B cell (primary cell): ENCODE data around the gene IQSEC3. TPM values are rescaled to one million over a fixed set of nuclear protein-coding genes. Genes with fewer than 3 reads are reported as not detected.

Experiments
- ATAC-seq: fragments of 200-7000 bp; cut with Tn5 transposase; one replicate; pipeline ENCODE4 v1.10.0; 2021; ENCODE audit warnings: low read depth, mild to moderate bottlenecking, moderate number of reproducible peaks, moderate library complexity
- CTCF ChIA-PET: fragments of 350-600 bp; sonication (Branson Sonifier 250); formaldehyde crosslinking; loops from one replicate; lab custom pipeline; 2021; ENCODE audit warnings: antibody characterized with exemption, inconsistent platforms; lab: Charles Lee
- POLR2A ChIA-PET: fragments of 350-600 bp; sonication (Branson Sonifier 250); formaldehyde crosslinking; loops from one replicate; lab custom pipeline; 2021; ENCODE audit warnings: antibody characterized with exemption; lab: Charles Lee
- DNase-seq: peaks from one replicate; pipeline ENCODE4 v3.0.0; 2013
- H2AFZ ChIP-seq: 2 replicates; pipeline ENCODE4 v1.6.1; 2012; ENCODE audit warnings: mild to moderate bottlenecking, low read depth, low read length; ENCODE audit not compliant: insufficient read depth, poor library complexity, severe bottlenecking
- H3K27ac ChIP-seq, 2 donors: 1 replicate in 1 of 2; 2 replicates in 1 of 2; pipeline ENCODE4 v1.5.1; 2012 to 2013; ENCODE audit warnings: low read length in 2 of 2, mild to moderate bottlenecking in 2 of 2, moderate library complexity in 1 of 2
- H3K27me3 ChIP-seq, 4 experiments: fragments of 200-600 bp in 1 of 4; sonication (generic) in 1 of 4; replicated peaks in 1 of 4; 1 replicate in 2 of 4; 2 replicates in 2 of 4; pipeline versions ENCODE4 v1.6.1 to v1.7.0; 2013 to 2016; ENCODE audit warnings: low read length in 3 of 4, mild to moderate bottlenecking in 2 of 4, mixed read lengths in 1 of 4, moderate library complexity in 1 of 4; ENCODE audit not compliant: insufficient read depth in 4 of 4, control insufficient read depth in 3 of 4; ENCODE audit errors: control extremely low read depth in 1 of 4
- H3K36me3 ChIP-seq, 2 experiments: replicated peaks in 1 of 2; 1 replicate in 1 of 2; 2 replicates in 1 of 2; pipeline versions ENCODE4 v1.6.1 to v1.7.1; 2013; ENCODE audit warnings: low read length in 1 of 2; ENCODE audit not compliant: insufficient read depth in 2 of 2, control insufficient read depth in 1 of 2; ENCODE audit errors: control extremely low read depth in 1 of 2, extremely low read depth in 1 of 2
- H3K4me1 ChIP-seq, 2 donors: fragments of 200-600 bp in 1 of 2; sonication (generic) in 1 of 2; 1 replicate in 1 of 2; 2 replicates in 1 of 2; pipeline versions ENCODE4 v1.5.1 to v1.6.1; 2013 to 2017; ENCODE audit warnings: low read length in 2 of 2; ENCODE audit not compliant: control insufficient read depth in 2 of 2, insufficient read depth in 2 of 2
- H3K4me2 ChIP-seq: replicated peaks from 2 replicates; pipeline ENCODE3; 2012; ENCODE audit warnings: mild to moderate bottlenecking, low read depth, low read length; ENCODE audit not compliant: poor library complexity, severe bottlenecking
- H3K4me3 ChIP-seq, 5 experiments: fragments of 200-600 bp in 1 of 5; sonication (generic) in 1 of 5; 1 replicate in 3 of 5; 2 replicates in 2 of 5; pipeline versions ENCODE4 v1.5.1 to v1.7.0; 2011 to 2016; ENCODE audit warnings: low read length in 4 of 5, mild to moderate bottlenecking in 4 of 5, low read depth in 2 of 5, control low read depth in 1 of 5, moderate library complexity in 1 of 5; ENCODE audit not compliant: insufficient read depth in 1 of 5; ENCODE audit errors: control extremely low read depth in 1 of 5, extremely low read depth in 1 of 5
- H3K79me2 ChIP-seq: fragments of 200-600 bp; sonication (generic); one replicate; pipeline ENCODE4 v1.6.0; 2016; ENCODE audit warnings: low read length; ENCODE audit not compliant: control insufficient read depth, insufficient read depth
- H3K9ac ChIP-seq: fragments of 200-600 bp; sonication (generic); 2 replicates; pipeline ENCODE4 v1.6.1; 2017; ENCODE audit warnings: mild to moderate bottlenecking, low read length, moderate library complexity
- H3K9me3 ChIP-seq, 3 donors: one replicate each; pipeline versions ENCODE4 v1.6.1 to v1.7.1; 2013; ENCODE audit warnings: low read length in 2 of 3; ENCODE audit not compliant: control insufficient read depth in 2 of 3, insufficient read depth in 1 of 3; ENCODE audit errors: control extremely low read depth in 1 of 3
- H4K20me1 ChIP-seq: 2 replicates; pipeline ENCODE4 v1.6.0; 2012; ENCODE audit warnings: mild to moderate bottlenecking, low read length; ENCODE audit not compliant: insufficient read depth, control insufficient read depth, poor library complexity, severe bottlenecking
- H3K27ac Mint-ChIP-seq: one replicate; pipeline ENCODE4 v1.8.0; 2021; ENCODE audit warnings: mixed read lengths
- H3K27me3 Mint-ChIP-seq: one replicate; pipeline ENCODE4 v1.8.0; 2021; ENCODE audit warnings: mixed read lengths
- H3K4me1 Mint-ChIP-seq: one replicate; pipeline ENCODE4 v1.8.0; 2021; ENCODE audit warnings: mixed read lengths
- H3K4me3 Mint-ChIP-seq: one replicate; pipeline ENCODE4 v1.8.0; 2021; ENCODE audit warnings: mixed read lengths
- H3K9me3 Mint-ChIP-seq: one replicate; pipeline ENCODE4 v1.8.0; 2022; ENCODE audit warnings: mixed read lengths; ENCODE audit not compliant: insufficient read depth
- EZH2 ChIP-seq: IDR thresholded peaks from 2 replicates; pipeline ENCODE4 v1.6.1; 2012; ENCODE audit warnings: borderline replicate concordance, low read depth, mild to moderate bottlenecking, moderate library complexity, low read length; ENCODE audit not compliant: insufficient read depth, poor library complexity, severe bottlenecking
- WGBS: methylation state at CpG from one replicate; pipeline ENCODE4 v1.1.5; 2013; ENCODE audit warnings: missing lambda C conversion rate; ENCODE audit not compliant: insufficient coverage; 5-methylcytosine and 5-hydroxymethylcytosine counted together
- intact Hi-C: fragments of 100-400 bp; cut with micrococcal nuclease; formaldehyde crosslinking; loops from one replicate; pipeline ENCODE4 v1.10.0; 2022
- polyA plus RNA-seq: library from polyadenylated mRNA; depleted of rRNA; stranded (reverse); fragments of >200 nt; gene quantifications from 2 replicates; pipeline ENCODE4 v1.2.3, GENCODE V29; 2012
- total RNA-seq, 2 donors: library from RNA; stranded (reverse); fragments of 120-200 nt in 1 of 2; gene quantifications; 1 replicate in 1 of 2; 2 replicates in 1 of 2; pipeline versions ENCODE4 v1.2.3 to v1.2.4, GENCODE V29; 2013 to 2022
- TF ChIP-seq, protein P1 (sequence below): fragments of 200-600 bp; IDR thresholded peaks from one replicate; pipeline ENCODE4 v1.8.0; 2022; ENCODE audit warnings: antibody characterized with exemption, mild to moderate bottlenecking

The IQSEC3 gene
- total and polyA plus RNA-seq, 2 donors (not counting 1 experiment from before 2014, with no cell fraction given) = 0.01 to 1.8 TPM

DNA sequence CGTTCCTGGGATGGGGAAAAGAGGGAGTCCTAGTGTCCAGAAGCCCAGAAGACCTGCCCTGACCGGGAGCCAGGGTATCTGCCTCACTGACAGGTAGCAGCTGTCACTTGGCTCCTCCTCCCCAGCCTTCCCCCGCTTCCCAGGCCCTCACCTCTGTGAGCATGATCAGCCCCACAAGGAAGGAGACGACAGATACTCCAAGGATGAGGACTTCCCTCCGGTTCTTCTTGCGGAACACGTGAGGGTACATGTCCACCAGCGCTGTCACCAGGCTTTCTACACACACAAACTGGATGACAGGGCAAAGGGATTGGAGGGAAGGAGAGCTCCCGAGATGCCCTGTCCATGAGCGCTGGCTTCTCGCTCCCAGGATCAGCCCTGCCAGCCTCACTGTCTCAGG lies 157.3 kb downstream of the IQSEC3 start:
- Mint-ChIP-seq H3K9me3 (no peaks in the 10 kb centered on the region), H3K27ac (no peak overlapping the region), H3K27me3 (peaks cover 15% of the 10 kb centered on the region), H3K4me1 (no peaks in the 10 kb centered on the region), H3K4me3 (no peak overlapping the region)
- H3K36me3 ChIP-seq = no peaks in the 10 kb centered on the region
- intact Hi-C loops = no loop called here
- H3K9me3 ChIP-seq = no peaks in the 10 kb centered on the region
- H3K79me2 ChIP-seq = no peaks in the 10 kb centered on the region
- DNase-seq (no peak), ATAC-seq (no peak)
- no peaks in the 10 kb centered on the region for H4K20me1 ChIP-seq
- 79% methylated on average over 6 of the region's 11 CpGs for WGBS
- H3K4me1 ChIP-seq = no peaks in the 10 kb centered on the region
- no peak overlapping the region for H3K4me2 ChIP-seq
- H2AFZ ChIP-seq = no peak overlapping the region
- no peak overlapping the region for H3K4me3 ChIP-seq
- CTCF ChIA-PET = no interaction called here
- no peaks in the 10 kb centered on the region for H3K27me3 ChIP-seq
- TF ChIP-seq, protein P1, sequence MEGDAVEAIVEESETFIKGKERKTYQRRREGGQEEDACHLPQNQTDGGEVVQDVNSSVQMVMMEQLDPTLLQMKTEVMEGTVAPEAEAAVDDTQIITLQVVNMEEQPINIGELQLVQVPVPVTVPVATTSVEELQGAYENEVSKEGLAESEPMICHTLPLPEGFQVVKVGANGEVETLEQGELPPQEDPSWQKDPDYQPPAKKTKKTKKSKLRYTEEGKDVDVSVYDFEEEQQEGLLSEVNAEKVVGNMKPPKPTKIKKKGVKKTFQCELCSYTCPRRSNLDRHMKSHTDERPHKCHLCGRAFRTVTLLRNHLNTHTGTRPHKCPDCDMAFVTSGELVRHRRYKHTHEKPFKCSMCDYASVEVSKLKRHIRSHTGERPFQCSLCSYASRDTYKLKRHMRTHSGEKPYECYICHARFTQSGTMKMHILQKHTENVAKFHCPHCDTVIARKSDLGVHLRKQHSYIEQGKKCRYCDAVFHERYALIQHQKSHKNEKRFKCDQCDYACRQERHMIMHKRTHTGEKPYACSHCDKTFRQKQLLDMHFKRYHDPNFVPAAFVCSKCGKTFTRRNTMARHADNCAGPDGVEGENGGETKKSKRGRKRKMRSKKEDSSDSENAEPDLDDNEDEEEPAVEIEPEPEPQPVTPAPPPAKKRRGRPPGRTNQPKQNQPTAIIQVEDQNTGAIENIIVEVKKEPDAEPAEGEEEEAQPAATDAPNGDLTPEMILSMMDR = no peak
- no peak for TF ChIP-seq EZH2
- no peak overlapping the region for H3K9ac ChIP-seq
- H3K27ac ChIP-seq = no peak overlapping the region
- POLR2A ChIA-PET = no interaction called here

DNA sequence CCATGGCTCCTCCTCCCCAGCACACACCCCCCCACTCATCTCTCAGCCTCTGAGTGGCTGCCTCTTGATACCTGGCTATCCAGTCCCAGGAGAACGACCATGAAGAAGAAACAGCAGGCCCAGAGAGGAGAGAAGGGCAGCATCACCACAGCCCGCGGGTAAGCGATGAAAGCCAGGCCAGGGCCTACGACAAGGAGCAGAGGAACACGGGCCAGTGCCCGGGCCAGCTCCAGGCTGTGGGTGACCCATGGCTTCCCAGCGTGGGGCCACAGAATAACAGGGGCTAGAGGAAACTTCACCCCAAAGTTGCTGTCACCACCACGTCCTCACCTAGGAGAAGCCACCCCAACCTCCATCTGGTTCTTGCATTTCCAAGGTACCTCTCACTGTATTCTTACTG lies 157.8 kb downstream of the IQSEC3 start:
- Histone ChIP-seq H4K20me1 (no peaks in the 10 kb centered on the region), H3K36me3 (no peaks in the 10 kb centered on the region), H3K9me3 (no peaks in the 10 kb centered on the region), H2AFZ (no peak overlapping the region), H3K4me1 (no peaks in the 10 kb centered on the region), H3K4me3 (no peak overlapping the region), H3K4me2 (no peak overlapping the region), H3K27ac (no peak overlapping the region), H3K79me2 (no peaks in the 10 kb centered on the region), H3K27me3 (no peaks in the 10 kb centered on the region), H3K9ac (no peak overlapping the region)
- Mint-ChIP-seq H3K4me3 (no peak overlapping the region), H3K9me3 (no peaks in the 10 kb centered on the region), H3K27ac (no peak overlapping the region), H3K27me3 (peaks cover 18% of the 10 kb centered on the region), H3K4me1 (no peaks in the 10 kb centered on the region)
- ATAC-seq (no peak), DNase-seq (no peak)
- intact Hi-C loops = no loop called here
- ChIA-PET CTCF (no interaction called here), POLR2A (no interaction called here)
- 87% methylated on average over 9 of the region's 9 CpGs for WGBS
- TF ChIP-seq, protein P1 = no peak
- TF ChIP-seq EZH2 = no peak
